IPS DF 6.9 (cell line): Measurements from ENCODE around the gene KCNJ5.

Source experiments
- DNase-seq: peaks from one replicate; pipeline ENCODE4 v3.0.0-alpha.2; 2013; ENCODE audit warnings: low read depth, low spot score
- H3K27ac ChIP-seq: one replicate; pipeline ENCODE4 v1.5.1; 2013; ENCODE audit warnings: low read length, control low read depth
- H3K27me3 ChIP-seq: 2 replicates; pipeline ENCODE4 v1.6.1; 2013; ENCODE audit warnings: mild to moderate bottlenecking, low read length; ENCODE audit not compliant: control insufficient read depth, insufficient read depth
- H3K36me3 ChIP-seq: 2 replicates; pipeline ENCODE4 v1.6.1; 2013; ENCODE audit warnings: low read length; ENCODE audit not compliant: control insufficient read depth, insufficient read depth
- H3K4me1 ChIP-seq: 2 replicates; pipeline ENCODE4 v1.6.1; 2013; ENCODE audit warnings: low read length; ENCODE audit not compliant: control insufficient read depth, insufficient read depth
- H3K4me3 ChIP-seq: 2 replicates; pipeline ENCODE4 v1.5.1; 2013; ENCODE audit warnings: mild to moderate bottlenecking, low read length
- H3K9me3 ChIP-seq: 2 replicates; pipeline ENCODE4 v1.6.1; 2013; ENCODE audit warnings: low read length, inconsistent platforms; ENCODE audit not compliant: control insufficient read depth, insufficient read depth
- WGBS: extraction: QIAGEN DNeasy Blood & Tissue Kit; methylation state at CpG from one replicate; pipeline ENCODE4 v1.1.7; 2013; ENCODE audit warnings: mixed read lengths, missing lambda C conversion rate; ENCODE audit not compliant: insufficient read length, insufficient coverage; 5-methylcytosine and 5-hydroxymethylcytosine counted together

The KCNJ5 gene

GRCh38 chr11:128872094-128872493 lies 19.1 kb upstream of the KCNJ5 start:
- Histone ChIP-seq H3K27ac (no peak overlapping the region), H3K4me3 (no peak overlapping the region), H3K4me1 (peaks cover 17% of the 10 kb centered on the region), H3K9me3 (no peaks in the 10 kb centered on the region), H3K36me3 (no peaks in the 10 kb centered on the region), H3K27me3 (no peaks in the 10 kb centered on the region; the same call in 1 of the 2 replicates)
- DNase-seq = no peak
- WGBS = no CpG with 5 or more reads among the region's 6 CpGs

DNA sequence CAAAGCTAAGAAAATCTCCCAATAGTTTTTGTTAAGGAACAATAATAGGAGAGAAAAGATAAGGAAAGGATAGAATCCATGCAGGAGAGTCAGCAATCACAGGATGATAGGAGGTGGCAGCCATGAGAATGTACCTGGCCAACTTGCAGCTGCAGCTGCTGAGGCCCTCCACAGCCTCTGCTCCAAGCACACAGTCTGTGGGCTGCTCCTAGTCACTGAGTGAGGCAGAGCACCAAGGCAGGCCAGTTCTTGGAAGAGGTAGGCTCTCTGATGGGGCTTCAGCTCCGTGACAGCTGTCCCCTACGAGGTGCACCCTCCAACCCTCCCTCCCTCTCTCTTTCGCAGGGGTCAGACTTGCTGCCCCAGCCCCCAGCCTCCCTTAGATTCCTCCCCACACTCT lies 18.6 kb upstream of the KCNJ5 start:
- H3K4me3 ChIP-seq = no peak overlapping the region
- no peak for DNase-seq

DNA sequence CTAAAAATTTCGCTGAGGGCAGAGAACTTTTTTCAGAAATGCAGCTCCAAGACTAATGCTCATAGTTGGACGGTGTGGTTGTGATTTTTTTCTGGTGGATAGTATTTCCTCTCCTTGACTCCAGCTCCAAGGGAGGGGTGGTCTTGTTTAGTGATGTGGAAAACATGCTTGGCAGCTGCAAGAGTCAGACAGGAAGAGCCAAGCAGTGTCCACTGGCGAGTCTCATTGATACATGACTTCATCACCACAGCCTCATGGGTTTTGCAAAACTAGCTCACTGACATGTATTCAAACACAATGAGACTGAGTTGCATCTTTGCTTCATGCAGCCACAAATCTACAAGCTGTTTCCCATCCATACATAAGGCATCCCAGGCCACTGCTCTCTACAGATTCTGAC lies 16.7 kb upstream of the KCNJ5 start:
- H3K9me3 ChIP-seq = no peaks in the 10 kb centered on the region
- no peak for DNase-seq

More for the DNA sequence above, 18.6 kb upstream of the KCNJ5 start:
- WGBS = no CpG with 5 or more reads among the region's 3 CpGs
- no peaks in the 10 kb centered on the region for H3K36me3 ChIP-seq
- H3K27me3 ChIP-seq = no peaks in the 10 kb centered on the region; the same call in 1 of the 2 replicates
- H3K27ac ChIP-seq = no peak overlapping the region
- H3K4me1 ChIP-seq = peaks cover 17% of the 10 kb centered on the region
- H3K9me3 ChIP-seq = no peaks in the 10 kb centered on the region

DNA sequence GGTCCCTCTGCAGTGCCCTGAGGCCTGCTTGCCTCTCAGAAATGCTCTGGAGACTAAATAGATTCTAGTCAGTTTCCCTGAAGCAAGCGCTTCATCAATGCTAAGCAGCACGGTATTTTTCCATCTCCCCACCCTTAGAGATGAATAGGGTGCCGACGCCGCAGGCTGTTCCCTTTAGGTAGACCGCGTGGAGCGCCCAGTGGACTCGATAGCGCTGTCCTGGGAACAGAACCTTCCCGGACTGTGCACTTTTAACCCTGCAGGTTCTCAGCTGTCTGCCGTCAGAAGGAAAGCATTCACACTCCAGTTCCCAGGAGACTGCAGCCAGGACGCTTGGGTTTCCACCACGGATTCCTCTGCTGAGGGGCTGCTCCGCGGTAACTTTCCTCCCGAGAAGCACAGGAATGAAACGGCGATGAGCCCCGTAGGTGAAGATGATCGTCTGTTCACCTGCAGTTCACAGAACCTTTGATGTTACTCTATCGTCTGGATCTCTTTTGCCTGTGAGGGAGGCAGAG lies 15.0 kb upstream of the KCNJ5 start:
- peaks cover 9% of the 10 kb centered on the region for H3K4me1 ChIP-seq
- no peaks in the 10 kb centered on the region for H3K9me3 ChIP-seq
- no peaks in the 10 kb centered on the region; the same call in 1 of the 2 replicates for H3K27me3 ChIP-seq
- H3K4me3 ChIP-seq = no peak overlapping the region
- DNase-seq = no peak
- WGBS = no CpG with 5 or more reads among the region's 22 CpGs
- no peak overlapping the region for H3K27ac ChIP-seq
- no peaks in the 10 kb centered on the region for H3K36me3 ChIP-seq

More for the DNA sequence above, 16.7 kb upstream of the KCNJ5 start:
- Histone ChIP-seq H3K36me3 (no peaks in the 10 kb centered on the region), H3K27me3 (no peaks in the 10 kb centered on the region; the same call in 1 of the 2 replicates), H3K4me1 (peaks cover 17% of the 10 kb centered on the region), H3K27ac (no peak overlapping the region), H3K4me3 (no peak overlapping the region)
- WGBS = no CpG with 5 or more reads among the region's 3 CpGs

GRCh38 chr11:128877726-128878125 lies 13.4 kb upstream of the KCNJ5 start:
- Histone ChIP-seq H3K36me3 (no peaks in the 10 kb centered on the region), H3K27ac (no peak overlapping the region), H3K27me3 (no peaks in the 10 kb centered on the region; the same call in 1 of the 2 replicates), H3K4me1 (peaks cover 2% of the 10 kb centered on the region; the same call in 1 of the 2 replicates), H3K4me3 (no peak overlapping the region), H3K9me3 (no peaks in the 10 kb centered on the region)
- DNase-seq = no peak
- no CpG with 5 or more reads among the region's 5 CpGs for WGBS

GRCh38 chr11:128878455-128878854 lies 12.7 kb upstream of the KCNJ5 start:
- no peak for DNase-seq
- WGBS = no CpG with 5 or more reads among the region's 2 CpGs
- Histone ChIP-seq H3K27me3 (no peaks in the 10 kb centered on the region; the same call in 1 of the 2 replicates), H3K27ac (no peak overlapping the region), H3K9me3 (no peaks in the 10 kb centered on the region), H3K36me3 (no peaks in the 10 kb centered on the region), H3K4me3 (no peak overlapping the region), H3K4me1 (peaks cover under 1% of the 10 kb centered on the region; the same call in 1 of the 2 replicates)

DNA sequence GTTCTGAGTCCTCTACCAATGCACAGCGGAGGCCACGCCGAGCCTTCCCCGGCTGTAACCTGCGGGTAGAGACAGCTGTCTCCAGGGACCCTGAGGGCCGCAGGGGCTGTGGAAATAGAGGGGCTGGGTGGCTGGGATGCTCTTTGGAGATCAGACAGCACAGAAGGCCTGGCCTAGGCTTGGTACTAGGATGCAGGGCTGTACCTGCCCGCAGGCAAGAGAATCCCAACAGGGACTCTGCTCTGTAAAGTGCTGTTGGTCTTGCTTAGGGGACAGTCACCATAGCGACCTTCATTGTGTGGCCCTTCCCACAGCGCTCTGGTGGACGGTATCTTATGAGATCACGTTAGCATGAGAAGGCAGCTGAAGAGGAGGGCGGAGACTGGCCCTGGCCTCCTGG lies 11.3 kb upstream of the KCNJ5 start:
- DNase-seq = no peak
- no peaks in the 10 kb centered on the region; the same call in 1 of the 2 replicates for H3K27me3 ChIP-seq
- H3K27ac ChIP-seq = no peak overlapping the region
- WGBS = no CpG with 5 or more reads among the region's 12 CpGs
- H3K36me3 ChIP-seq = no peaks in the 10 kb centered on the region
- no peaks in the 10 kb centered on the region for H3K4me1 ChIP-seq
- no peaks in the 10 kb centered on the region for H3K9me3 ChIP-seq
- H3K4me3 ChIP-seq = no peak overlapping the region

DNA sequence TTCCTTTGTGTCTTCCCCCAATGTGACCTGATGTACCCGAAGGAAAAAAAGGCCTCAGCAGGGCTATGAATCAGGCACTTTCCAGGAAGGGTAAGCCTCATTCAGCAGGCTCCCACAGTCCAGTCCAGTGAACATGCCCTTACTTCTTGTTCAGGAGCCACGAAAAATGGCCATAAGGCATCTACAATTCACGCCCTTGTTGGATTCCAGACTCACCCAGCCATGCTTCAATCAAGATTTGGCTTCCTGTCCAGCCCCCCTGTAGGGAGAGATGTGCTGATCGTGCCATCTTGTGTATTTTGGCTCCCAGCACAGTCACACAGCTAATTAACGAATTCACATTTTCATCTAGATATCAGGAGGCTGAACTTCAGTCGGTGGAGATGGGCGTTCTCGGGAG lies 9.9 kb upstream of the KCNJ5 start:
- WGBS = no CpG with 5 or more reads among the region's 8 CpGs
- no peaks in the 10 kb centered on the region for H3K36me3 ChIP-seq
- no peaks in the 10 kb centered on the region for H3K4me1 ChIP-seq
- DNase-seq = no peak
- no peak overlapping the region for H3K27ac ChIP-seq
- peaks cover 6% of the 10 kb centered on the region; the same call in 1 of the 2 replicates for H3K27me3 ChIP-seq
- H3K9me3 ChIP-seq = no peaks in the 10 kb centered on the region
- H3K4me3 ChIP-seq = no peak overlapping the region

GRCh38 chr11:128882451-128882850 lies 8.7 kb upstream of the KCNJ5 start:
- no peaks in the 10 kb centered on the region for H3K4me1 ChIP-seq
- no peaks in the 10 kb centered on the region for H3K9me3 ChIP-seq
- H3K27me3 ChIP-seq = peaks cover 15% of the 10 kb centered on the region; the same call in 1 of the 2 replicates
- no peak for DNase-seq
- H3K4me3 ChIP-seq = no peak overlapping the region
- no CpG with 5 or more reads among the region's 5 CpGs for WGBS
- H3K36me3 ChIP-seq = no peaks in the 10 kb centered on the region
- H3K27ac ChIP-seq = no peak overlapping the region

- Histone ChIP-seq H3K4me3 (no peak overlapping the region), H3K27me3 (peaks cover 24% of the 10 kb centered on the region; the same call in 1 of the 2 replicates), H3K4me1 (no peaks in the 10 kb centered on the region), H3K9me3 (no peaks in the 10 kb centered on the region), H3K36me3 (no peaks in the 10 kb centered on the region), H3K27ac (no peak overlapping the region)
- WGBS = no CpG with 5 or more reads among the region's 4 CpGs
- no peak for DNase-seq
Observed at GRCh38 chr11:128884054-128884453, 7.1 kb upstream of the KCNJ5 start.
